CD8-positive, alpha-beta memory T cell (primary cell): ENCODE data around the gene SCN8A. TPM values are rescaled to one million over a fixed set of nuclear protein-coding genes. Genes with fewer than 3 reads are reported as not detected.

Experiments used
- polyA plus RNA-seq: library from polyadenylated mRNA; unstranded; fragments of 300-500 nt; fragmentation: Illumina TruSeq; gene quantifications from one replicate; pipeline ENCODE4 v1.2.3, GENCODE V29; 2021
- total RNA-seq, 2 experiments: library from RNA; stranded (reverse); gene quantifications; one replicate each; pipeline ENCODE4 v1.2.3, GENCODE V29; 2021

The SCN8A gene
- total and polyA plus RNA-seq, 3 experiments from 2014 or later, result 0.66 to 1.1 (median 0.83) TPM

Other genes with a start within 250 kb of the SCN8A start
- not detected for gene CELA1, start 244.6 kb upstream of the SCN8A start, total RNA-seq
- 0.71 TPM for gene CELA1, start 244.6 kb upstream of the SCN8A start, polyA plus RNA-seq
- 10 to 100 TPM; 13.5 to 15.6 TPM for gene GALNT6, start 199.8 kb upstream of the SCN8A start, total RNA-seq
- gene GALNT6, start 199.8 kb upstream of the SCN8A start, polyA plus RNA-seq, result 13.3 TPM
- gene SLC4A8, start 166.4 kb upstream of the SCN8A start, total RNA-seq, result 1 to 10 TPM; 2.0 to 2.2 TPM
- 0.64 TPM for gene SLC4A8, start 166.4 kb upstream of the SCN8A start, polyA plus RNA-seq